Tibial nerve (tissue), 4 donors: ENCODE measurements around the gene ARPP21. TPM values are rescaled to one million over a fixed set of nuclear protein-coding genes. Genes with fewer than 3 reads are reported as not detected.

Source experiments
- DNase-seq, 2 donors: peaks; one replicate each; pipeline ENCODE4 v3.0.0-alpha.2; 2019; ENCODE audit warnings: low spot score in 2 of 2
- H3K27ac ChIP-seq, 4 donors: fragments of 200-600 bp; sonication (generic) in 3 of 4; one replicate each; pipeline ENCODE4 v1.5.1; 2017 to 2019; ENCODE audit warnings: mild to moderate bottlenecking in 1 of 4
- H3K27me3 ChIP-seq, 2 donors: fragments of 200-600 bp; sonication (generic) in 1 of 2; one replicate each; pipeline versions ENCODE4 v1.5.1 to v1.6.0; 2017 to 2019
- H3K36me3 ChIP-seq, 3 donors: fragments of 200-600 bp; sonication (generic); one replicate each; pipeline ENCODE4 v1.5.1; 2018 to 2019
- H3K4me1 ChIP-seq, 4 donors: fragments of 200-600 bp; sonication (generic) in 3 of 4; one replicate each; pipeline ENCODE4 v1.5.1; 2017 to 2019
- H3K4me3 ChIP-seq, 4 donors: fragments of 200-600 bp; sonication (generic) in 3 of 4; one replicate each; pipeline ENCODE4 v1.5.1; 2017 to 2019; ENCODE audit warnings: mild to moderate bottlenecking in 1 of 4, moderate library complexity in 1 of 4
- H3K9me3 ChIP-seq, 4 donors: fragments of 200-600 bp; sonication (generic) in 3 of 4; one replicate each; pipeline ENCODE4 v1.5.1; 2017 to 2019
- CTCF ChIP-seq, 5 experiments: fragments of 200-600 bp in 3 of 5; fragments of 450-650 bp in 2 of 5; sonication (generic) in 3 of 5; IDR thresholded peaks; one replicate each; pipeline ENCODE4 v1.5.1; 2016 to 2019; ENCODE audit warnings: antibody characterized with exemption in 5 of 5, mild to moderate bottlenecking in 3 of 5, moderate library complexity in 2 of 5
- EP300 ChIP-seq, 2 donors: sonication (generic); formaldehyde crosslinking; IDR thresholded peaks; one replicate each; pipeline ENCODE4 v1.6.1; 2017; ENCODE audit warnings: antibody characterized with exemption in 2 of 2, mild to moderate bottlenecking in 1 of 2
- POLR2A ChIP-seq, 2 donors: fragments of 450-650 bp; IDR thresholded peaks; one replicate each; pipeline ENCODE4 v1.6.1; 2017; ENCODE audit warnings: antibody characterized with exemption in 2 of 2, mild to moderate bottlenecking in 2 of 2, moderate library complexity in 2 of 2
- WGBS, 2 donors: methylation state at CpG; one replicate each; pipeline ENCODE4 v1.1.5; 2018; 5-methylcytosine and 5-hydroxymethylcytosine counted together
- total RNA-seq, 4 donors: library from RNA; depleted of rRNA; stranded (reverse); fragments of >200 nt; gene quantifications; one replicate each; pipeline ENCODE4 v1.1.0, GENCODE V29; 2016

Gene ARPP21
- total RNA-seq, 4 donors from 2014 or later: not detected

- H3K27me3 ChIP-seq: no peaks in the 10 kb centered on the region
- H3K36me3 ChIP-seq: no peaks in the 10 kb centered on the region
- H3K4me1 ChIP-seq: no peaks in the 10 kb centered on the region
- H3K27ac ChIP-seq: no peak overlapping the region
- WGBS, 2 donors: 93 to 97% methylated on average over 4 of the region's 4 CpGs
- no peaks in the 10 kb centered on the region for H3K9me3 ChIP-seq
- DNase-seq: no peak
- no peak for TF ChIP-seq POLR2A (IDR thresholded peaks at IDR 0.05)
- TF ChIP-seq CTCF (IDR thresholded peaks at IDR 0.05): no peak
- TF ChIP-seq EP300 (IDR thresholded peaks at IDR 0.05): no peak
- no peak overlapping the region for H3K4me3 ChIP-seq
Measured at GRCh38 chr3:35737527-35737926, 98.2 kb downstream of the ARPP21 start.

- 75 to 78% methylated on average over 4 of the region's 4 CpGs for WGBS, 2 donors
- Histone ChIP-seq H3K27me3 (no peaks in the 10 kb centered on the region), H3K36me3 (no peaks in the 10 kb centered on the region), H3K4me3 (no peak overlapping the region), H3K27ac (no peak overlapping the region), H3K9me3 (no peaks in the 10 kb centered on the region), H3K4me1 (no peaks in the 10 kb centered on the region)
- no peak for DNase-seq
- no peak for TF ChIP-seq EP300 (IDR thresholded peaks at IDR 0.05)
Measured at GRCh38 chr3:35737934-35738706, 98.8 kb downstream of the ARPP21 start.

- DNase-seq: no peak
- Histone ChIP-seq H3K36me3 (no peaks in the 10 kb centered on the region), H3K27me3 (no peaks in the 10 kb centered on the region), H3K4me1 (no peaks in the 10 kb centered on the region), H3K9me3 (no peaks in the 10 kb centered on the region), H3K4me3 (no peak overlapping the region), H3K27ac (no peak overlapping the region)
- TF ChIP-seq POLR2A (IDR thresholded peaks at IDR 0.05) (no peak), CTCF (IDR thresholded peaks at IDR 0.05) (no peak), EP300 (IDR thresholded peaks at IDR 0.05) (no peak)
- WGBS, 2 donors: 53 to 54% methylated on average over 5 of the region's 5 CpGs
Measured at GRCh38 chr3:35739181-35739809, 100.0 kb downstream of the ARPP21 start.

GRCh38 chr3:35739964-35740527 lies 100.7 kb downstream of the ARPP21 start:
- Histone ChIP-seq H3K9me3 (no peaks in the 10 kb centered on the region), H3K27me3 (no peaks in the 10 kb centered on the region), H3K4me1 (no peaks in the 10 kb centered on the region), H3K36me3 (no peaks in the 10 kb centered on the region), H3K27ac (no peak overlapping the region), H3K4me3 (no peak overlapping the region)
- TF ChIP-seq POLR2A (IDR thresholded peaks at IDR 0.05) (no peak), CTCF (IDR thresholded peaks at IDR 0.05) (no peak), EP300 (IDR thresholded peaks at IDR 0.05) (no peak)
- no peak for DNase-seq
- WGBS, 2 donors: 68 to 82% methylated on average over 2 of the region's 2 CpGs

GRCh38 chr3:35743218-35743617 lies 103.9 kb downstream of the ARPP21 start:
- H3K27me3 ChIP-seq: no peaks in the 10 kb centered on the region
- H3K4me3 ChIP-seq: no peak overlapping the region
- H3K4me1 ChIP-seq: no peaks in the 10 kb centered on the region
- DNase-seq: no peak
- H3K9me3 ChIP-seq: no peaks in the 10 kb centered on the region
- H3K36me3 ChIP-seq: no peaks in the 10 kb centered on the region
- no peak for TF ChIP-seq CTCF (IDR thresholded peaks at IDR 0.05)
- no peak for TF ChIP-seq EP300 (IDR thresholded peaks at IDR 0.05)
- no peak for TF ChIP-seq POLR2A (IDR thresholded peaks at IDR 0.05)
- H3K27ac ChIP-seq: no peak overlapping the region
- 88 to 96% methylated on average over 5 of the region's 5 CpGs for WGBS, 2 donors
